ENCODE data around the gene ANLN.

GRCh38 chr7:36475381-36475780 lies 85.7 kb downstream of the ANLN start:
- TF ChIP-seq ZNF488 (tag by site-specific recombination; IDR thresholded peaks at IDR 0.05) (no peak), ZNF394 (tag by site-specific recombination; IDR thresholded peaks at IDR 0.05; ENCODE audit: borderline replicate concordance) (no peak), ZNF426 (tag by site-specific recombination; IDR thresholded peaks at IDR 0.05) (no peak), ZNF202 (tag by site-specific recombination; IDR thresholded peaks at IDR 0.05; ENCODE audit: borderline replicate concordance) (no peak), SP2 (tag by site-specific recombination; IDR thresholded peaks at IDR 0.05) (no peak), ZNF274 (IDR thresholded peaks at IDR 0.05; ENCODE audit: low read length) (no peak), ZNF274 (tag by site-specific recombination; IDR thresholded peaks at IDR 0.05; ENCODE audit: borderline replicate concordance) (no peak), ZSCAN18 (tag by site-specific recombination; IDR thresholded peaks at IDR 0.05) (no peak), ZSCAN30 (tag by site-specific recombination; IDR thresholded peaks at IDR 0.05) (no peak)
- TF ChIP-seq, protein P1, sequence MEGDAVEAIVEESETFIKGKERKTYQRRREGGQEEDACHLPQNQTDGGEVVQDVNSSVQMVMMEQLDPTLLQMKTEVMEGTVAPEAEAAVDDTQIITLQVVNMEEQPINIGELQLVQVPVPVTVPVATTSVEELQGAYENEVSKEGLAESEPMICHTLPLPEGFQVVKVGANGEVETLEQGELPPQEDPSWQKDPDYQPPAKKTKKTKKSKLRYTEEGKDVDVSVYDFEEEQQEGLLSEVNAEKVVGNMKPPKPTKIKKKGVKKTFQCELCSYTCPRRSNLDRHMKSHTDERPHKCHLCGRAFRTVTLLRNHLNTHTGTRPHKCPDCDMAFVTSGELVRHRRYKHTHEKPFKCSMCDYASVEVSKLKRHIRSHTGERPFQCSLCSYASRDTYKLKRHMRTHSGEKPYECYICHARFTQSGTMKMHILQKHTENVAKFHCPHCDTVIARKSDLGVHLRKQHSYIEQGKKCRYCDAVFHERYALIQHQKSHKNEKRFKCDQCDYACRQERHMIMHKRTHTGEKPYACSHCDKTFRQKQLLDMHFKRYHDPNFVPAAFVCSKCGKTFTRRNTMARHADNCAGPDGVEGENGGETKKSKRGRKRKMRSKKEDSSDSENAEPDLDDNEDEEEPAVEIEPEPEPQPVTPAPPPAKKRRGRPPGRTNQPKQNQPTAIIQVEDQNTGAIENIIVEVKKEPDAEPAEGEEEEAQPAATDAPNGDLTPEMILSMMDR (tag by site-specific recombination; IDR thresholded peaks at IDR 0.05) = no peak

All from HEK293 (cell line).